Ishikawa (cell line): ENCODE results near the gene SLC6A15.

Source experiments
- CEBPB ChIP-seq: IDR thresholded peaks from 2 replicates; pipeline ENCODE4 v1.6.1; 2012
- CREB1 ChIP-seq: IDR thresholded peaks from 2 replicates; pipeline ENCODE4 v1.6.1; 2012; ENCODE audit warnings: low read depth
- EGR1 ChIP-seq: IDR thresholded peaks from 2 replicates; pipeline ENCODE4 v1.6.1; 2012
- EP300 ChIP-seq: IDR thresholded peaks from 2 replicates; pipeline ENCODE4 v1.6.1; 2012; ENCODE audit warnings: borderline replicate concordance
- FOXM1 ChIP-seq: IDR thresholded peaks from 2 replicates; pipeline ENCODE4 v1.6.1; 2012; ENCODE audit warnings: low read depth, borderline replicate concordance
- NFIC ChIP-seq: IDR thresholded peaks from 2 replicates; pipeline ENCODE4 v1.6.1; 2012
- RAD21 ChIP-seq: IDR thresholded peaks from 2 replicates; pipeline ENCODE4 v1.6.1; 2012; ENCODE audit warnings: low read depth
- TAF1 ChIP-seq: IDR thresholded peaks from 2 replicates; pipeline ENCODE4 v1.6.1; 2012; ENCODE audit warnings: low read depth, mild to moderate bottlenecking
- TCF12 ChIP-seq: IDR thresholded peaks from 2 replicates; pipeline ENCODE4 v1.6.1; 2012; ENCODE audit warnings: low read depth
- TEAD4 ChIP-seq: IDR thresholded peaks from 2 replicates; pipeline ENCODE4 v1.6.1; 2012
- YY1 ChIP-seq: IDR thresholded peaks from 2 replicates; pipeline ENCODE4 v1.6.1; 2012; ENCODE audit warnings: low read depth
- ZBTB7A ChIP-seq: IDR thresholded peaks from 2 replicates; pipeline ENCODE4 v1.6.1; 2012; ENCODE audit warnings: low read depth
- TF ChIP-seq, protein P1 (sequence below): IDR thresholded peaks from 2 replicates; pipeline ENCODE4 v1.6.1; 2012; ENCODE audit warnings: low read depth, mild to moderate bottlenecking
- TF ChIP-seq, protein P2 (sequence below): IDR thresholded peaks from 2 replicates; pipeline ENCODE4 v1.6.1; 2012
- TF ChIP-seq, protein P3 (sequence below): IDR thresholded peaks from 2 replicates; pipeline ENCODE4 v1.6.1; 2012

The SLC6A15 gene

DNA sequence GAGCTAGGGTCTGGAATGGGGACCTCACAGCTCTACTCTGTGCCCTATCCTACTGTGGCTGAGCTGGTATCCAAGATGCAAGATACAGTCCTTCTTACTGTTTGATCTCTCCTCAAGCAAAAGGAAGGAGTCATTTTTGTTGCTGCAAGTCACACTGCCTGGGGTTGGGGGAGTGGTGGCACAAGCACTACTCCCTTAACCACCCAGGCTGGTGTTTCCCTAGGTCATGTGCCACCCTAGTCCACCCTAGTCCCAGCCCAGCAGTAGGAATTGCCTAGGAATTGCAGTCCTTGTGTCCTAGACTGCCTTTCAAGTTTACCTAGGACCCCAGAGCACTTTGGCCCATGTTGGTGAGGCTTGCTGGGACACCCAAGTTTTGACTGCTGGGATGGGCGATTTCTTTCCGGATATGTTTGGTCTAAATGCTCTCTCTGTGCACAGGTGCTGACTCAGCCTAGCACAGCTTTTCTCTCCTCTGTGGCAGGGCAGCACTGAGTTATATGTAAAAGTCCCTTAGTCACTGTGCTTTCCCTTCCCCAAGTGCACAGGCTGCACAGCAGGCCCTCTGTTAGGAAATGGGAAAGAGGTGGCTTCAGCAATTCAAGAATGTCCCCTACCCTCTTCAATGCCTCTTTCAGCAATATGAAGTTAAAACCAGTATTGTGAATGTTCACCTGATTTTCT, 54.9 kb downstream of the SLC6A15 start:
- no peak for TF ChIP-seq TAF1
- TF ChIP-seq EGR1 = no peak
- no peak for TF ChIP-seq YY1
- TF ChIP-seq, protein P1, sequence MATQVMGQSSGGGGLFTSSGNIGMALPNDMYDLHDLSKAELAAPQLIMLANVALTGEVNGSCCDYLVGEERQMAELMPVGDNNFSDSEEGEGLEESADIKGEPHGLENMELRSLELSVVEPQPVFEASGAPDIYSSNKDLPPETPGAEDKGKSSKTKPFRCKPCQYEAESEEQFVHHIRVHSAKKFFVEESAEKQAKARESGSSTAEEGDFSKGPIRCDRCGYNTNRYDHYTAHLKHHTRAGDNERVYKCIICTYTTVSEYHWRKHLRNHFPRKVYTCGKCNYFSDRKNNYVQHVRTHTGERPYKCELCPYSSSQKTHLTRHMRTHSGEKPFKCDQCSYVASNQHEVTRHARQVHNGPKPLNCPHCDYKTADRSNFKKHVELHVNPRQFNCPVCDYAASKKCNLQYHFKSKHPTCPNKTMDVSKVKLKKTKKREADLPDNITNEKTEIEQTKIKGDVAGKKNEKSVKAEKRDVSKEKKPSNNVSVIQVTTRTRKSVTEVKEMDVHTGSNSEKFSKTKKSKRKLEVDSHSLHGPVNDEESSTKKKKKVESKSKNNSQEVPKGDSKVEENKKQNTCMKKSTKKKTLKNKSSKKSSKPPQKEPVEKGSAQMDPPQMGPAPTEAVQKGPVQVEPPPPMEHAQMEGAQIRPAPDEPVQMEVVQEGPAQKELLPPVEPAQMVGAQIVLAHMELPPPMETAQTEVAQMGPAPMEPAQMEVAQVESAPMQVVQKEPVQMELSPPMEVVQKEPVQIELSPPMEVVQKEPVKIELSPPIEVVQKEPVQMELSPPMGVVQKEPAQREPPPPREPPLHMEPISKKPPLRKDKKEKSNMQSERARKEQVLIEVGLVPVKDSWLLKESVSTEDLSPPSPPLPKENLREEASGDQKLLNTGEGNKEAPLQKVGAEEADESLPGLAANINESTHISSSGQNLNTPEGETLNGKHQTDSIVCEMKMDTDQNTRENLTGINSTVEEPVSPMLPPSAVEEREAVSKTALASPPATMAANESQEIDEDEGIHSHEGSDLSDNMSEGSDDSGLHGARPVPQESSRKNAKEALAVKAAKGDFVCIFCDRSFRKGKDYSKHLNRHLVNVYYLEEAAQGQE = no peak
- TF ChIP-seq NFIC = no peak
- TF ChIP-seq, protein P2, sequence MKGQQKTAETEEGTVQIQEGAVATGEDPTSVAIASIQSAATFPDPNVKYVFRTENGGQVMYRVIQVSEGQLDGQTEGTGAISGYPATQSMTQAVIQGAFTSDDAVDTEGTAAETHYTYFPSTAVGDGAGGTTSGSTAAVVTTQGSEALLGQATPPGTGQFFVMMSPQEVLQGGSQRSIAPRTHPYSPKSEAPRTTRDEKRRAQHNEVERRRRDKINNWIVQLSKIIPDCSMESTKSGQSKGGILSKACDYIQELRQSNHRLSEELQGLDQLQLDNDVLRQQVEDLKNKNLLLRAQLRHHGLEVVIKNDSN = no peak
- no peak for TF ChIP-seq CREB1
- no peak for TF ChIP-seq TEAD4
- no peak for TF ChIP-seq RAD21
- no peak for TF ChIP-seq FOXM1
- TF ChIP-seq TCF12 = no peak

DNA sequence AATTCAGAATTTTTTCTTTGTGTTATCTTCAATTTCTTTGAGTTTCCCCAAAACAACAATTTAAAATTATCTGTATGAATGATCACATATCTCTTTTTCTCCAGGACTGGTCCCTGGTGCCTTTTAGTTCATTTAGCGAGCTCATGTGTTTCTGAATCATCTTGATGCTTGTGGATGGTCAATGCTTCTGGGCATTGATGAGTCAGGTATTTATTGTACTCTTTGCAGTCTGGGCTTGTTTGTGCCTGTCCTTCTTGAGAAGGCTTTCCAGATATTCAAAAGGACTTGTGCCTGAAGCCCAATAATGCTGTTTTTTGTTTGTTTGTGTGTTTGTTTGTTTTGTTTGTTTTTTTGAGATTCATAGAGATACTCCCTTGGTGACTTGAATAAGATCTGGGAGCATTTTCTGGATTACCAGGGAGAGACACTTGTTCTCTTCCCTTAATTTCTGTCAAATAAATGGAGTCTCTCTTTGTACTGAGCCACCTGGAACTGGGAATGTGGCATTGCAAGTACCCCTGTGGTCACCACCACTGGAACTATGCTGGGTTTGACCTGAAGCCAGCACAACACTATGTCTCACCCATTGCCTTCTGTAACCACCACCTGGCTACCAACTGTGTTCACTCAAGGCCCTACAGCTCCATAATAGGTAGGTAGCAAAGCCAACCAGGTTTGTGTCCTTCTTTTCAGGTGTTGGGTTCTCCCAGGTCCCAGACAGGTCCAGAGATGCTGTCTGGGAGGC, 56.3 kb downstream of the SLC6A15 start:
- TF ChIP-seq NFIC = no peak
- no peak for TF ChIP-seq CEBPB
- no peak for TF ChIP-seq TEAD4
- TF ChIP-seq RAD21 = no peak
- no peak for TF ChIP-seq CREB1
- no peak for TF ChIP-seq TAF1
- no peak for TF ChIP-seq YY1

DNA sequence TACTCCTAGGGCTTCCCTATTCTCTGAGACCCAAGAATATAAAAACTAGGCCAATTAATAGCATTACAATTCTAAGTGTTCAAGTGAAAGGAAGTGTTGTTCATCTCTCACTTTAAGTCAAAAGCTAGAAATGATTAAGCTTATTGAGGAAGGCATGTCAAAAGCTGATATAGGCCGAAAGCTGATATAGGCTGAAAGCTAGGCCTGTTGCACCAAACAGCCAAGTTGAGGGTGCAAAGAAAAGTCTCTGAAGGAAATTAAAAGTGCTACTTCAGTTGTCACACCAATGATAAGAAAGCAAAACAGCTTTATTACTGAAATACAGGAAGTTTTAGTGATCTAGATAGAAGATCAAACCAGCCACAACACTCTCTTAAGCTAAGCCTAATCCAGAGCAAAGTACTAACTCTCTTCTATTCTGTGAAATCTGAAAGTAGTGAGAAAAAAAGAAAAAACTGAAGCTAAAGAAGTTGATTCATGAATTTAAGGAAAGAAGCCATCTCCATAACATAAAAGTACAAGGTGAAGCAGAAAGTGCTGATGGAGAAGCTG, 68.9 kb downstream of the SLC6A15 start:
- TF ChIP-seq TCF12 = no peak
- no peak for TF ChIP-seq RAD21
- no peak for TF ChIP-seq CEBPB
- TF ChIP-seq, protein P3, sequence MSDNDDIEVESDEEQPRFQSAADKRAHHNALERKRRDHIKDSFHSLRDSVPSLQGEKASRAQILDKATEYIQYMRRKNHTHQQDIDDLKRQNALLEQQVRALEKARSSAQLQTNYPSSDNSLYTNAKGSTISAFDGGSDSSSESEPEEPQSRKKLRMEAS = no peak
- TF ChIP-seq TAF1 = no peak

DNA sequence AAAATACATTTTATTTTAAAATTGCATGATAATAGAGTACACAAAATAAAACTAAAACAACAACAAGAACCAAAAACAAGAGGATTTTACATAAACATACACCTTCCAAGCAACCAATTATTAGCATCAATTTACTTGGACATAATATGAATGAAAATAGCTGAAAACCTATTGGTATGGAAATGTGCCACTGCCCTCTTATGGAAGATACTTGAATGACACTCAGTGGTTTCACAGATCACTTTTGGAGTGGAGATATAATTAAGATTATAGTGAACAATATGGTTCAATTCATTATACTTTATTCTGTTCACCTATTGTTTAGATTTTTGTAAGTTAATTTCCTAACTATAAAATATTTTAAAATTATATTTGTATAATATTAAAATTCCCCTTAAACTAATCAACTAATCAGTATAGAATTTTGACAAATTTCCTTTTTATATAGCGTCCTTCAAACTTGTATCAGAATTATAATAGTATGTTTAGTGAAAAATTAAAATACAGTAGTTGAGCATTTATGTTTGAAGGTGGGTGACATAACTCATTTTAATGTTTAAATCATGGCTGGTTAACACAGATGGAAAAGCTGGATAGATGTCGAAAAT, 70.1 kb downstream of the SLC6A15 start:
- peak; percentile 76 for TF ChIP-seq RAD21
- TF ChIP-seq, protein P3 = no peak

DNA sequence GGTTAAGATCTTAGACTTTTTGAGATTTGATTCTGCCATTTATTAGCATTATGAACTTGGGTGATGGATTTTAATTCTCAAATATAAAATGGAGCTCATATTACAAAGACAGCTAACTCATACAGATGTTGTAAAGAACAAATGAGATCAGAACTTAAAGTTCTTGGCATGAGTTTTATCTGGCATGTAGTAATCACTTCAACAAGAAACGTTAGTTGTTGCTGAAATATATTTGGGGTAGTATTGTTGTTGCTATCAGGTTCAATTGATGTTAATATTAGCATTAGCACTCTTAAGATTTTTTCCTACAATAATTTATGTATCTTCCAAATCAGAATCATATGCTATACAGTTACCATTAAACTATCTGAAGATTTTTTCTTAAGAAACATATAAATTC, 71.0 kb downstream of the SLC6A15 start:
- TF ChIP-seq NFIC (no peak), ZBTB7A (no peak), TAF1 (no peak), FOXM1 (no peak), EGR1 (no peak), EP300 (no peak), TCF12 (no peak), YY1 (no peak), TEAD4 (no peak), CREB1 (no peak)
- TF ChIP-seq, protein P3 = no peak
- TF ChIP-seq, protein P1 = no peak

DNA sequence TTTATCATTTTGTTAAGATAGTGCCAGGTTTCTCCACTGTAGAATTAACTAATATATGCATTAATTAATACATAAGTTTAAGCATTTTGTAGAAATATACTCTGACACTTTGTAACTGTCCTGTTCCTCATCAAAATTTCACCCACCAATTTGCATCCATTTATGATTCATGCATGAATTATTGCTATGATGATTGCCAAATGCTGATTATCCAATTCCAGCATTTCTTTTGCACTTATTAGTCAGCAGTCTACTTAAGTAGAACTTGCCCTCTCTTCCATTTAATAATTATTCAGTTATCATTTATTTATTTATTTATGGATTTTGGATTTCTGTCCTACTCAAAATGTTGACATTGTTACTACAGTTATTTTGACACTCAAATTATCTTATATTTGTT, 72.2 kb downstream of the SLC6A15 start:
- TF ChIP-seq EP300 = no peak
- TF ChIP-seq, protein P2 = no peak
- no peak for TF ChIP-seq TAF1
- no peak for TF ChIP-seq EGR1
- no peak for TF ChIP-seq TEAD4
